Activated CD4-positive, alpha-beta T cell treated with anti-CD3 and anti-CD28 coated beads, Interleukin-2, amount 50 U/mL, for 4 hours (primary cell): ENCODE results near the gene PLA2G15.

Experiments
- DNase-seq, 2 experiments: peaks; one replicate each; pipeline ENCODE4 v3.0.0-alpha.2; 2020

The PLA2G15 gene, protein sequence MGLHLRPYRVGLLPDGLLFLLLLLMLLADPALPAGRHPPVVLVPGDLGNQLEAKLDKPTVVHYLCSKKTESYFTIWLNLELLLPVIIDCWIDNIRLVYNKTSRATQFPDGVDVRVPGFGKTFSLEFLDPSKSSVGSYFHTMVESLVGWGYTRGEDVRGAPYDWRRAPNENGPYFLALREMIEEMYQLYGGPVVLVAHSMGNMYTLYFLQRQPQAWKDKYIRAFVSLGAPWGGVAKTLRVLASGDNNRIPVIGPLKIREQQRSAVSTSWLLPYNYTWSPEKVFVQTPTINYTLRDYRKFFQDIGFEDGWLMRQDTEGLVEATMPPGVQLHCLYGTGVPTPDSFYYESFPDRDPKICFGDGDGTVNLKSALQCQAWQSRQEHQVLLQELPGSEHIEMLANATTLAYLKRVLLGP

GRCh38 chr16:68244903-68245853, at the start of gene PLA2G15:
Gene PLA2G15 (plus strand): TSS chr16:68245373. CDS start chr16:68245427, 54 bp downstream.
- peak; percentile 96 for DNase-seq

DNA sequence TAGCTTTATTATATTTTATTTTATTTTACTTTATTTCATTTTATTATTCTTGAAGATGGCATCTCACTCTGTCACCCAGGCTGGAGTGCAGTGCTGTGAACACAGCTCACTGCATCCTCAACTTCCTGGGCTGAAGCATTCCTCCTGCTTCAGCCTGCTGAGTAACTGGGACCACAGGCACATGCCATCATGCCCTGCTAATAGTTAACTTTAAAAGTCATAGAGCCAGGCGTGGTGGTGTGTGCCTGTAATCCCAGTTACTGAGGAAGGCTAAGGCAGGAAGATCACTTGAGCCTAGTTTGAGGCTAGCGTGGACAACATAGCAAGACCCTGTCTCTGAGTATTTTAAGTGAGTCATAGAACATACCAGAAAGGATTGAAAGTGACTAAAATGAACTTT, 47.9 kb upstream of the PLA2G15 start:
- no peak for DNase-seq

DNA sequence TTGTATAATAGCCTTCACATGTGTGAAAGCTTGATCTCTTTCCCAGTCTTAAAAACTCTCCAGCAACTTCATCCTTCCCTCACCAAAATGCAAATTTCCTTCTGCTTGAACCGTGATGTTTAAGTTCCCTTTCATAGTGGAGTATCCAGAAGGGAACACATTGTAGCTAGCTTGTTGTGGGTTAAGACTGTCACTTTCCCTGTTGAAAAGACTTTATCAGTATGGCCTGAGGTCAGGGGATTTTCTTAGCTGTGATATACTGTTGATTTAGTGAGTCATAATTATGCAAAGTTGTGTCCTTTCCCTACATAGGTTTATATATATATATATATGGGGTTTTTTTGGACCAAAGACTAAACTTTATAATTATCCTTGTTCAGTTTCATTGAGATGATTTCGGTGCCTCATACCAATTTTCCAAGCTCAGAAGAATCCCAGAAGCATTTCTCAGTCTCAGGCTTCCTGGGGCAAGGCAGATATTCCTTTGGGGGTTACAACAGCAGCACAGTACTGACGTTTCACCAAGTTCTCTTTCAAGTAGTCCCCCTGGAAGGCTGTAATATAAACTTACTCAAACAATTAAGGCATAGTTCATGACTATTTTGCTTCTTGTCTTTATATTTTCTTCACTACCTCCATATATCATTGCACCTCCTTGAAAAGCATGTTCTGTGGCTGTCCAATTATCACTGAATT, 44.9 kb upstream of the PLA2G15 start:
- no peak for DNase-seq

DNA sequence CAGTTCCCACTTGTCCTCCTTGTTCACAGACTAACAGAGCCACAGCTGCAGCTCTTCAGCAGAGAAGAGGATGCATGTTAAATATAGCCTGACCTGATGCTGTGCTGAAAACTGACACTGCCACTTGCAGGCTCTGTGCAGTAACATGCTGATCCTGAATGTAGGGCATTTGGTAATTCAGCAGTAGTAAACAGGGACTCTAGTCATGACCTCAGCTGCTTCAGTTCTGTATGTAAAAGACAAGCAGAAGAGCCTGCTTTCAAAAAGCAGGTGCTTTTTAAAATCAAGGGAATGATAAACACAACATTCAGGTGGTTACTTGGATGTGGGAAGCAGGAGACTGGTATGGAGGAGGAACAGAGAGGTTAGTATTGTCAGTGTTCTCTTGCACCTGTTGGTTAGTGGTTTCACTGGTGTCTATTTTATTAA, 43.1 kb upstream of the PLA2G15 start:
- no peak for DNase-seq

- no peak for DNase-seq
Observed at GRCh38 chr16:68206245-68206644, 38.9 kb upstream of the PLA2G15 start.

- no peak for DNase-seq
Observed at GRCh38 chr16:68214726-68215125, 30.4 kb upstream of the PLA2G15 start.

- DNase-seq: no peak
Observed at GRCh38 chr16:68215302-68215701, 29.9 kb upstream of the PLA2G15 start.

DNA sequence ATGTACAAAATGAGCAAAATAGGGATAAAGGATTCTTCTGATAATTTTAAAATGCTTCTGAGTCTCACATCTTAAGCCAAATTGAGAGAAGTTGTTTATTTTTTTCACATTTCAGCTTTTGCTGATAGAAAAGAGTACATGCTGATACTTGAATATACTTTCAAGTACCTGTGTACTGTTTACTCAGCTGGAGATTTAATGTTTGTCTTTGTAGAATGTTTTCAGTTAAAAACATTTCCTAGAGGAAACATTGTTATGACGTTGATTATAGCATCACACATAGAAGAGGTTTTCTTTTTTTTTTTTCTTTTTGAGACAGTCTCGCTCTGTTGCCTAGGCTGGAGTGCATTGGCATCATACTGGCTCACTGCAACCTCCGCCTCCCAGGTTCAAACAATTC, 28.9 kb upstream of the PLA2G15 start:
- DNase-seq: no peak

- DNase-seq: no peak
Observed at GRCh38 chr16:68217506-68217905, 27.7 kb upstream of the PLA2G15 start.

DNA sequence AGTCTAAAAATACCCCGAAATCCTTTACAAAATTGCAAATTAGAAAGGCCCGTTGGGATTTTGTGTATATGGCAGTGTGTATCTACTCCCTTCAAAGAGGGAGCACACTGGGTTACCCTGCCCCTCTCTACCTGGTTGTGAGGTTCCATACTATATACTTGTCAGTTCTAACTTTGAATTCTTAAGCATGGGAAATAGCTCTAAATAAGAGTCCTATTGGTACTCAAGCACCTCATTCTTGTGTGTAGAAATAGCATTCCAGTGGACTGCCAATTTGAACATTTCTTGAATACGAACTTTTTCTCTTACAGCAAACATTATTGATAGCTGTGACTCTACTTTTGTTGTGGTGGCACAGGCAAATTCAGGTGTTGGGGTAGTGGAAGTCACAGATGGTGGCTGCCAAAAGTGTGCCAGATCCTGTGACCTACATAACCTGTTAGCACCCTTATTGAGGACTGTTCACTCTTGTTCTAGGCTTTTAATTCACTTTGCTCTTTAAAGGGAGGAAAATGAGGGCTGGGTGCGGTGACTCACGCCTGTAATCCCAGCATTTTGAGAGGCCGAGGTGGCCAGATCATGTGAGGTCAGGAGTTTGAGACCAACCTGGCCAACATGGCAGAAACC, 25.3 kb upstream of the PLA2G15 start:
- DNase-seq: no peak

DNA sequence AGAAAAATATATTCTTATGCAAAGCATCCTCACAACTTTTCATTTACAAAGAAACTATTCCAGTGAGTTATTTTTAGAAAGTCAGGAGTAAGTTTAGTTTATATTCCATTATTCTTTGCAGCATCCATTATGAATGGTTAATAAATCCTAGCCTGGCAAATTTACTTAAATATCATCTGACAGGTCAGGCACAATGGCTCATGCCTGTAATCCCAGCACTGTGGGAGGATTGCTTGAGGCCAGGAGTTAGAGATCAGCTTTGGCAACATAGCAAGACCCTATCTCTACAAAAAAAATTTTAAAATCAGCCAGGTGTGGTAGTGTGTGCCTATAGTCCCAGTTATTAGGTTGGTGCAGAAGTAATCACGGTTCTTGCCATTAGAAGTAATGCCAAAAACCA, 22.1 kb upstream of the PLA2G15 start:
- DNase-seq: no peak

DNA sequence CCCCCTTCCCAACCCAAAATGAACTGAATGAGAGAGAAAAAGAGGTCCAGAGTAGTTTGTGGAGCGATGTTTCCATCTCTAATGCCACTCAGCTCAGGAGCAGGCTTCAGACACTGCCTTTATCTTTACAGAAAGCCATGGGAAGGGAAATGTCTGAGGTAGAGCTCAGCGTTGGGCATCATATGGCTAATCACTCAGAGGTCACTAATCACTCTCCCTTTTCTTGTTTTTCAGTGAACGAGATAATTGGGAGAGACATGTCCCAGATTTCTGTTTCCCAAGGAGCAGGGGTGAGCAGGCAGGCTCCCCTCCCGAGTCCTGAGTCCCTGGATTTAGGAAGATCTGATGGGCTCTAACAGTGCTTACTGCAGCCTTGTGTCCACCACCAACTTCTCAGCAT, 19.1 kb upstream of the PLA2G15 start:
- no peak for DNase-seq

DNA sequence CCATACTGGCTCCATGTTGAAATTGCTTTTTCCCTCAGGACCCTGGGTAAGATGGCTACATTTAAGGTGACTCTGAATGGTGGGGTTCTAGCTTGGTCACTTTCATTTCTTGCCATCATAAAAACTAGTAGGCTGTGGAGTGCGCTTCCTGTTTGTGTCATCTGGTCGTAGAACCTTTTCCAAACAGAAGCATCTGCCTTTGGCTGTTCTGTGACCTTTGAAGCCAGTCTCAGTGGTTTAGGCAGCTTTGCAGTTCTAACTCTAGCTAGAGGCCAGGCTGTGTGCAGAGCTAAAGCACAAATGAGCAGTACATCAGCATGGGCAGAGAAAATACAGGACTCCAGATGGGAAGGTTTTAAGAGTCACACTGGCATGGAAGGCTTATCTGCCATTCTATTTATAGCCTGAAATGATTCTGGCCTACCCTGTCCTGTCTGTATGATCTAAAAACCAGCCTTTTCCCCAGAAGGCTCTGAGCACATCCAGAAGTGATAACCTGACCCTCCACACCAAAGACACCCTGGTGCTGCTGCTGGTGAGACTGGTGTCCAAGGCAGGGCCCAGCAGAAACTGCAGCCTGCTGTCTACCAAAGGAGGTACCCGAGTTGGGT, 17.9 kb upstream of the PLA2G15 start:
- no peak for DNase-seq

GRCh38 chr16:68227850-68228553, 17.2 kb upstream of the PLA2G15 start:
- DNase-seq: no peak

- no peak for DNase-seq
Observed at GRCh38 chr16:68228652-68229051, 16.5 kb upstream of the PLA2G15 start.

GRCh38 chr16:68229431-68230175, 15.6 kb upstream of the PLA2G15 start:
- peak; percentile 39 to 44 for DNase-seq

- no peak for DNase-seq
Observed at GRCh38 chr16:68230176-68230571, 15.0 kb upstream of the PLA2G15 start.

DNA sequence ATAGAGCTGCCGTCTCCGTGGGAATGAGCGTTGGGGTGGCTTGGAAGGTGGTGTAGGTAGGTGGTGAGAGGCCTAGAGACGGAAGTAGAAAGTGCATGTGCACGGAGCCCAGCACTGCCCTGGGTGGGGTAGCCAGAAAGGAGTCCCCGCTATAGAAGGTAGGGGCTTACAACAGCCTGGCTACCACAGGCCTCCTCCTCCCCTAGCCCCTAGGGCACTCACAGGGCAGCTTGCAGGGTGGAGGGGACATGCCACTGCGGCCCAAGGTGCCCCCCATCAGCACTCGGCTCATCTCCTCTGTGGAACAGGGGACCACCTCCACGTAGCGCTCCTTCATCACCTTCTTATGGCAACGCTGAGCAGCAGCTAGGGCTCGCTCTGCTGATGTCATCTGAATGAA, 14.2 kb upstream of the PLA2G15 start:
- DNase-seq: no peak

DNA sequence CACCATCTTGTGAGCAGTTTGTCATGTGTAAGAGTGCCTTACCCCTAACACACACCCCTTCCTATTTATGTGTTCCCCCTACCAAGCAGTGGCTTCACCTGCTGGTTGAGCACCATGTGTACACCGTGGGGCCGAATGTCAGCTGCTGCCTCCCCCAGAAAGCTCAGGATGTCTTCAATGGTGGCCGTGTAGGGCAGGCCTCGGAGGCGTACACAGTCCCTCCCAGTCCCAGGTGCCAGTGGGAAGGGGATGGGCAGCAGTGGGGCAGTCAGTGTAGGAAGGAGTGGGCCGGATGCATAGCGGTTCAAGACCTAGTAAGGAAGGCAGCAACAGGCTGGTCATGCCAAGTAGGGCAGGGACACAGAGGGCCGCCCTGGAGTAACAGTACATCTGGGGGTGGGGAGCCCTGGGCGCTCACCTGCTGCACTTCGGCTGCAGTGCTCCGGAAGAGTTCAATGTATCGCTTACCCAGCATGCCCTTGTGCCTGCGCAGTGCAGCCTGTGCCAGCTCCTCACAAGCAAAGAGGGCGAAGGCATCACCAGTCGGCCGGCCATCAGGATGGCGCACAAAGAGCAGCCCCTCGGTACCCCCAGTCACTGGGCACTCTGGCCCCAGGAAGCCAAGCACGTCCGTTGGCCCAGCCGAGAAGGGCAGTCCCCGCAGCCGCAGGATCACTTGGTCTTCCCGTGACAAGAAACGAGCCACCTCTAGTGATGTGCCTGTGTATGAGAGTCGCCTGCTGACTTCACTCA, 13.6 kb upstream of the PLA2G15 start:
- no peak for DNase-seq

- DNase-seq: no peak
Observed at GRCh38 chr16:68232335-68232734, 12.8 kb upstream of the PLA2G15 start.
